ENCODE data around the gene STAP2. TPM values are rescaled to one million over a fixed set of nuclear protein-coding genes. Genes with fewer than 3 reads are reported as not detected.

Gene STAP2, protein sequence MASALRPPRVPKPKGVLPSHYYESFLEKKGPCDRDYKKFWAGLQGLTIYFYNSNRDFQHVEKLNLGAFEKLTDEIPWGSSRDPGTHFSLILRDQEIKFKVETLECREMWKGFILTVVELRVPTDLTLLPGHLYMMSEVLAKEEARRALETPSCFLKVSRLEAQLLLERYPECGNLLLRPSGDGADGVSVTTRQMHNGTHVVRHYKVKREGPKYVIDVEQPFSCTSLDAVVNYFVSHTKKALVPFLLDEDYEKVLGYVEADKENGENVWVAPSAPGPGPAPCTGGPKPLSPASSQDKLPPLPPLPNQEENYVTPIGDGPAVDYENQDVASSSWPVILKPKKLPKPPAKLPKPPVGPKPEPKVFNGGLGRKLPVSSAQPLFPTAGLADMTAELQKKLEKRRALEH
- 11.8 TPM for total RNA-seq
- long read RNA-seq, transcript STAP2-201 (13 exons, 1,426 nt): major isoform, 6 of 17 reads
- long read RNA-seq, partial matches to known transcripts: 3 of 17 reads
- long read RNA-seq, other reads (novel, unspliced or antisense): 4 of 17 reads

DNA sequence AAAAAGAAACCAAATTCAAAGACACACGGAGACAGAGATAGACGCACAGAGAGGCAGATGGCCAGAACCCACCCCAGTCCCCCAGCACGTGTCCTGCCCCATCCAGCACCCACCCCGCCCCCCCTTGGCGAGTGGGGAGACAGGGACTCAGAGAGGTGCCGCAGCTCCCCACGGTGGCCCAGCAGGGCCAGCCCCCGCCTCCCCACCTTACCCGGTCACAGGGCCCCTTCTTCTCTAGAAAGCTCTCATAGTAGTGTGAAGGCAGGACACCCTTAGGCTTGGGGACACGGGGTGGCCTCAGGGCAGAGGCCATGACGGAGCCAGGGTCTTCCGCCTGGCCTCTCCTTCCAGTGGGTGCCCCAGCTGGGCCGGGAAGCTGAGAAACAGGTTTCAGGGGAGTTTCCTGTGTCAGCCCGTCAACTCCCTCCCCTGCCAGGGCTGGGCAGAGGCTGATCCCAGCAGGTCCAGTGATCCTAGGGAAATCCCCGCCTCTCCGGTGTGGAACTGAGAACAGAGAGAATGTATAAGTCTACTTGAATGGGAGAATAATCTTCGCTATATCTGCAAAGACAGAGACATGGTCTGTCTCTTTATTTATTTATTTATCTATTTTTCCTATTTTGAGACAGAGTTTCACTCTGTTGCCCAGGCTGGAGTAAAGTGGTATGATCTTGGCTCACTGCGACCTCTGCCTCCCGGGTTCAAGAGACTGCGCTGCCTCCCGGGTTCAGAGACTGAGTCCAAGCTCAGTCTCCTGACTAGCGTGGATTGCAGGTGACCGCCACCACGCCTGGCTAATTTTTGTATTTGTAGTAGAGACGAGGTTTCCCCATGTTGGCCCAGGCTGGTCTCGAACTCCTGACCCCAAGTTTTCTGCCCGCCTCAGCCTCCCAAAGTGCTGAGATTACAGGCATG, at the start of gene STAP2:
Gene STAP2 (minus strand): TSS at position 387 of the 915 bp plus-strand sequence. CDS start 74 bp downstream, at position 313.
- TF ChIP-seq, protein P1, sequence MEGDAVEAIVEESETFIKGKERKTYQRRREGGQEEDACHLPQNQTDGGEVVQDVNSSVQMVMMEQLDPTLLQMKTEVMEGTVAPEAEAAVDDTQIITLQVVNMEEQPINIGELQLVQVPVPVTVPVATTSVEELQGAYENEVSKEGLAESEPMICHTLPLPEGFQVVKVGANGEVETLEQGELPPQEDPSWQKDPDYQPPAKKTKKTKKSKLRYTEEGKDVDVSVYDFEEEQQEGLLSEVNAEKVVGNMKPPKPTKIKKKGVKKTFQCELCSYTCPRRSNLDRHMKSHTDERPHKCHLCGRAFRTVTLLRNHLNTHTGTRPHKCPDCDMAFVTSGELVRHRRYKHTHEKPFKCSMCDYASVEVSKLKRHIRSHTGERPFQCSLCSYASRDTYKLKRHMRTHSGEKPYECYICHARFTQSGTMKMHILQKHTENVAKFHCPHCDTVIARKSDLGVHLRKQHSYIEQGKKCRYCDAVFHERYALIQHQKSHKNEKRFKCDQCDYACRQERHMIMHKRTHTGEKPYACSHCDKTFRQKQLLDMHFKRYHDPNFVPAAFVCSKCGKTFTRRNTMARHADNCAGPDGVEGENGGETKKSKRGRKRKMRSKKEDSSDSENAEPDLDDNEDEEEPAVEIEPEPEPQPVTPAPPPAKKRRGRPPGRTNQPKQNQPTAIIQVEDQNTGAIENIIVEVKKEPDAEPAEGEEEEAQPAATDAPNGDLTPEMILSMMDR (IDR thresholded peaks at IDR 0.05): no peak
- Histone ChIP-seq H3K27ac (peak within 1 kb of the TSS; percentile 76), H3K9me3 (no peaks in the 10 kb centered on the region), H3K36me3 (no peaks in the 10 kb centered on the region), H3K27me3 (ENCODE audit: low read depth) (no peaks in the 10 kb centered on the region), H3K4me1 (peaks cover 19% of the 10 kb centered on the region), H3K4me3 (peak within 1 kb of the TSS; percentile 58)
- peak; percentile 2 to 47 for ATAC-seq
- DNase-seq: peak; percentile 72
- intact Hi-C loops (cut with DNase I): no loop called here

DNA sequence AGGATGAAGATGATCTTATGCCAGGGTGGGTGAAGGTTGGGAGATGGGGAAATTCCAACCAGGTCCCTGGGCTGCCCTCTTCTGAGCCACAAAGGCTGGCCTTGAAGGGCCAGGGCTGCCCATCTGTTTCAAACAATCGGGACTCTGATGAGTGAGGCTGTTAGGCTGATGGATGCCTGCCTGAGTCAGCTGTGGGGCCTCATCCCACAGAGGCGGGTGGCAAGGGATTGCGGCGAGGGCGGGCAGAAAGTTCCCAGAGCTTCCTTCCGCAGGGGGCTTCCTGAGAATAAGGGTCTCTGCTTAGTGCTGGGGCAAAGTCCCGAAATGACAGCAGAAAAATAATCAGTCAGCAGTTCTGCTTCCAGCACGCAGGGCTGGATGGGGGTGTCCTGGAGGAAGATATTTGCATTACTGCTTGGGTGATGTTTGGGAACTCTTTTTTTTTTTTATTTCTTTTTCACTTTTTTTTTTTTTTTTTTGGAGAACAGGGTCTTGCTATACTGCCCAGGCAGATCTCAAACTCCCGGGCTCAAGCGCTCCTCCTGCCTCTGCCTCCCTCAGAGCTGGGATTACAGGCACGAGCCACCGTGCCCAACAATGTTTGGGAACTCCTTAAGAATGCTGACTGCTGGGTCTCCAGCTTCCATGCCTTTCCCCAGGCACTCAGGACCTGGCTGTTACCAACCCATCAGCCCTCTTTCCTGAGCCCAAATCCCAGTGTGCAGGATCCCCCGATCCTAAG, 47.6 kb upstream of the STAP2 start:
- intact Hi-C loops (cut with DNase I): no loop called here
- TF ChIP-seq, protein P1 (IDR thresholded peaks at IDR 0.05): no peak

DNA sequence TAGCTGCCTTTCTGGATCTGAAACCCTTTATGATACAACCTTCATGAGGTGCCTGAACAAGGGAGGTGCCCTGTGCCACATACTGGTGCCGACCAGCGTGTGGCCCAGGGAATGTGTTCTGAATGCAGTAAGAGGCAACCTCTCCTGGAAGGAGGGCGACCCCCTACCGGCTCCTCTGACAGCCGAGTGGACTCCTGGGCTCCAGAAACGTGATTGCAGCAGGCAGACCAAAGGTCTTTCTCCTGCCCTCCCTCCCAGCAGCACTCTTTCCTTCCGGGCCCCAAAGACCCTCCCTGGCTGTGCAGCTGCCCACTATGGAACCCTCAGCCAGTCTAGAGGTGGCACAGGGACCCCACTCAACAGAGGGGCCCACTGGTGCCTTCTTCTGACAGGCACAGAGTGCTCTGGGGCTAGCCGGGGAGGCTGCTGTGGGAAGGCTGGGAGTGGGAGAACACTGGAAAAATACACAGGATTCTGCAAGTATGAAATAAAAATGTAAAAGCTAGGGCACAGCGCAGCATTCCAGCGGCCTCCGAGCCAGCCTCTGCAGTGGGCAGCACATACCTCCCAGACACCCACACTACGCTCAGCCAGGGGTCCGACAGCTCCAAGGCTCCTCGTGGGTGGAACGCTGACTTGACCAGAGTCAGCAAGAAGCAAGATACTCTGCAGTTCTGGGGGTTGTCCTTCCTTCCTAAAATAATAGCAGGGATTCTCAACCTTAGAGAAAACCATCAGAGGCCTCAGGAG, 46.8 kb upstream of the STAP2 start:
- Histone ChIP-seq H3K27me3 (ENCODE audit: low read depth) (no peaks in the 10 kb centered on the region), H3K4me3 (no peak overlapping the region), H3K9me3 (no peaks in the 10 kb centered on the region), H3K4me1 (peaks cover 30% of the 10 kb centered on the region), H3K27ac (no peak overlapping the region), H3K36me3 (peaks cover 37% of the 10 kb centered on the region)
- DNase-seq (no peak), ATAC-seq (no peak)
- TF ChIP-seq, protein P1 (IDR thresholded peaks at IDR 0.05): no peak
- intact Hi-C loops (cut with DNase I): no loop called here

More for the DNA sequence above, 47.6 kb upstream of the STAP2 start:
- peaks cover 37% of the 10 kb centered on the region for H3K36me3 ChIP-seq
- H3K4me3 ChIP-seq: no peak overlapping the region
- no peak overlapping the region for H3K27ac ChIP-seq
- H3K9me3 ChIP-seq: no peaks in the 10 kb centered on the region
- no peaks in the 10 kb centered on the region for H3K27me3 ChIP-seq (ENCODE audit: low read depth)
- H3K4me1 ChIP-seq: peaks cover 34% of the 10 kb centered on the region
- ATAC-seq (no peak), DNase-seq (no peak)

DNA sequence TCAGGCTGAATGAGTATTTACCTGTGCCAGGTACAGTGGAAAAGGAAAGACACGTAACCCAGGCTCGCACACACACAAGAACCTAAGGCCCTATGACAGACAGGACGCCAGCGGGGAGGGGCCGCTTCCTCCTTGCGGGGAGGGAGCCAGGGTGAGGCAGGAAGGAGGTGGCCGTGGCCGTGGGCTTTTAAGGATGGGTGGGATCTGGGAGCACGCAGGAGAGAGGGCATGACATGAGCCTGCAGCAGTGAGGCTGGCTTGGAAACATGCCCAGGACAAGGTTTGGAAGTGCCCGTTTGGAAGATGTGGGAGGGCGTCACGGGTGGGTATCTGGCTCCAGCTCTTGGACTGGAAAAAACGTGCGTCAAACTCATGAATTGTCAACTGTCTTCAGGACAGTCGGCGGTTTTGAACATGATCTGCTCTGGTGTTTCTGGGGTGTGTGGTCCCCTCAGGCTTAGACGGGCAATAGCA, 41.7 kb upstream of the STAP2 start:
- intact Hi-C loops (cut with DNase I): no loop called here
- Histone ChIP-seq H3K4me1 (peaks cover 46% of the 10 kb centered on the region), H3K27ac (peak overlapping the region; percentile 82), H3K36me3 (peaks cover 18% of the 10 kb centered on the region), H3K4me3 (peak overlapping the region; percentile 2), H3K9me3 (no peaks in the 10 kb centered on the region), H3K27me3 (ENCODE audit: low read depth) (no peaks in the 10 kb centered on the region)
- TF ChIP-seq, protein P1 (IDR thresholded peaks at IDR 0.05): no peak
- peak; percentile 73 for DNase-seq
- peak; percentile 29 to 33 for ATAC-seq
